ENCODE data around the gene PBX2.
"Not testable (repeated sequence)": the region's sequence is repeated elsewhere in the genome, so short reads cannot be mapped to it uniquely, and the experiment has no call there.

PBX2 gene

DNA sequence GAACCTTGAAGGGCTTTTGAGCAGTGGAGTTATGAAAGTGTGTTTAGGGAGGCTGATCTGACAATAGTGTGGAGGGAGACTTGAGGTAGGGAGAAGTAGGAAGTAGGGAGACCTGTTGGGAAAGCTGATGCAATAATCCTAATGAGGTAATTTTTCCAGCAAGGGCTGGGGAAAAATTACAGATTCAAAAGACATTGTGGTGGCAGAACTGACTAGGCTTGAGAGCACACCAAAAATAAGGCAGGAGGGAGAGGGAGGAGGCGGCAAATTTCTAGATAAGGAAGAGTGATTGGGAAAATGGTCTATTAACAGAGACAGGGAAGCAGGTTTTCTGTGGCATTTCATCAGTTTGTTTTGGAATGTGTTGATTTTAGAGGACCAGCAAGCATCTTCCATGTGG lies 43.7 kb downstream of the PBX2 start:
- Mint-ChIP-seq H3K4me3 (no peak overlapping the region), H3K4me1 (peaks cover 26% of the 10 kb centered on the region), H3K36me3 (ENCODE audit: insufficient read depth) (peaks cover 5% of the 10 kb centered on the region), H3K9me3 (no peaks in the 10 kb centered on the region), H3K27ac (ENCODE audit: low read depth) (no peak overlapping the region), H3K27me3 (peaks cover 64% of the 10 kb centered on the region)
- no peak for ATAC-seq (replicated peaks; ENCODE audit: extremely low read depth, poor library complexity, severe bottlenecking)
- no peak for DNase-seq (ENCODE audit: low spot score in 2 of 2)

DNA sequence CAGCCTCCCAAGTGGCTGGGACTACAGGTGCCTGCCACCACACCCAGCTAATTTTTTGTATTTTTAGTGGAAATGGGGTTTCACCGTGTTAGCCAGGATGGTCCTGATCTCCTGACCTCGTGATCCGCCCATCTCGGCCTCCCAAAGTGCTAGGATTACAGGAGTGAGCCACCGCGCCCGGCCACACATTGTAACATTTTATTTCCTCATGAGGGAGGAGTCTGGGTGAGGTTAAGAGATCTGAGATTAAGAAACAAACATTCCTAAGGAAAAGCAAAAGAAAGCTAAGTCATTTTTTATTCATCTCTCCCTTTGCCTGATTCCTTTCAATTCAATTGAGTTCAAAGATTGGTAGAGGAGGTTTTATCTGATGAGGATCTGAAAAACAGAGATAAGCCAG lies 45.8 kb downstream of the PBX2 start:
- not testable (repeated sequence) for ATAC-seq (replicated peaks; ENCODE audit: extremely low read depth, poor library complexity, severe bottlenecking)

DNA sequence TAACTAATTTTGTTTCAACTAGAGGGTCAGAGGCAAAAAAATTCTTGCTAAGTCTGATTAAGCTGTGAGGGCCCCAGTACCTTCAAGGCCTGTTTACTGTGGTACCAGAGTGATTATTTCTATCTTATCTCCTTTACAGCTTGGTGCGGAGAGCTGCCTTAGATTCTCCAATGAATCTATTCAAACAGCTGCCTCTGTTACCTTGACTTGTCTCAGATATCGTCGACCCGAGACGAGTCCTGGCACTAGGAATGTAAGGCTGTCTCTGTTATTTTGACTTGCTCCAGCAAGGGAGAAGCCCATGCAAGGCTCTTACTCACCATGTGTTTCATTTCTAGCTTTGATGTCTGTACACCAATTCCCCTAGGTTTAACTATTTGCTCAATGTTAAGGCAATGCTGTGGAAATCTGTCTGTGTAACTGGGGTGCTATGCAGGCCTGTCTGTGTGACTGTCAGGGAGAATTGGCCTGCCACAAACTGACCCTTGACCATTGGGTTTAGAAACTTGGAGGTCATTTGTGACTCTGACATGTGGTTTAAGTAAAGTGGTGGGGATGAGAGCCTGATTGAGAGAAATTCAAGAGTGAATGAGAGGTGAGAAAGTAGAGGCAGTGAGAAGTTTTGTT lies 49.5 kb downstream of the PBX2 start:
- DNase-seq (ENCODE audit: low spot score in 2 of 2) (no peak), ATAC-seq (replicated peaks; ENCODE audit: extremely low read depth, poor library complexity, severe bottlenecking) (no peak)
- H3K27me3 Mint-ChIP-seq: peaks cover 9% of the 10 kb centered on the region
- H3K4me1 Mint-ChIP-seq: no peaks in the 10 kb centered on the region
- no peaks in the 10 kb centered on the region for H3K36me3 Mint-ChIP-seq (ENCODE audit: insufficient read depth)
- no peak overlapping the region for H3K4me3 Mint-ChIP-seq
- H3K9me3 Mint-ChIP-seq: no peaks in the 10 kb centered on the region
- H3K27ac Mint-ChIP-seq (ENCODE audit: low read depth): no peak overlapping the region

More for the DNA sequence above, 45.8 kb downstream of the PBX2 start:
- H3K9me3 Mint-ChIP-seq; H3K36me3 Mint-ChIP-seq (ENCODE audit: insufficient read depth); H3K27ac Mint-ChIP-seq (ENCODE audit: low read depth); DNase-seq (ENCODE audit: low spot score in 2 of 2); H3K4me3 Mint-ChIP-seq: not testable (repeated sequence)
- H3K27me3 Mint-ChIP-seq: peaks cover 43% of the 10 kb centered on the region
- H3K4me1 Mint-ChIP-seq: peaks cover 20% of the 10 kb centered on the region

DNA sequence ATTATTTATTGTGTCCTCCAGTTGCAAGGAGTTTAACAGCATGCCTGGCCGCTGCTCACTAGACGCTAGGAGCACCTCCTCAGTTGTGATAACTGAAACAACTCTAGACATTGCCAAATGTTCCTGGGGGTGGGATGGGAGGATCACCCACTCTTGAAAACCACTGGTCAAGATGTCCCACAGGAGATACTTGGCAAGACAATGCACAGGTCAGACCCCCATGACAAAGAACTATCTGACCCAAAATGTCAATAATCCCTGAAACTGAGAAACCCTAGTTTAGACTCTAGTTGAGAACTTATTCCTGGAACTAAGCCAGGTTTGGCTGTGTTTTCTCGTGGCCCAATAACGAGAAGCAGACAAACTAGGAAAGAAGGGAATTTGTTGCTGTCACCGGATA lies 50.4 kb downstream of the PBX2 start:
- H3K27ac Mint-ChIP-seq (ENCODE audit: low read depth): no peak overlapping the region
- ATAC-seq (replicated peaks; ENCODE audit: extremely low read depth, poor library complexity, severe bottlenecking) (no peak), DNase-seq (ENCODE audit: low spot score in 2 of 2) (no peak)
- H3K27me3 Mint-ChIP-seq: peaks cover 9% of the 10 kb centered on the region
- H3K9me3 Mint-ChIP-seq: no peaks in the 10 kb centered on the region
- H3K4me3 Mint-ChIP-seq: no peak overlapping the region
- H3K4me1 Mint-ChIP-seq: no peaks in the 10 kb centered on the region
- no peaks in the 10 kb centered on the region for H3K36me3 Mint-ChIP-seq (ENCODE audit: insufficient read depth)

DNA sequence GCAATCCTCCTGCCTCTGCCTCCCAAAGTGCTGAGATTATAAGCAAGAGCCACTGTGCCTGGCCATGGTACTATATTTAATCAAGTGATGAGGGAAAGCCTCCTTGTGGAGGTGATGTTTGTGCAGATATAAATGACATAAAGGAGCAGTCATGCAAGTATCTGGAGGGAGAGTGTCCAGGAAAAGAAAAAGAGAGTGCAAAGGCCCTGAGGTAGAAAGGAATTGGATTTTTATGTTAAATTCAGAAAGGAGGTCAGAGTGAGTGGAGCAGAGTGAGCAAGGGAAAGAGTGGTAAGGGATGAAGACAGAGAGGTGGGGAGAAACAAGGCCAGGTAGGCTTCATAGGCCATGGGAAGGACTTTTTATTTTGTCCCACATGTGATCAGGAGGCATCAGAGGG lies 52.5 kb downstream of the PBX2 start:
- no peaks in the 10 kb centered on the region for H3K9me3 Mint-ChIP-seq
- peak overlapping the region; percentile 10 for H3K27ac Mint-ChIP-seq (ENCODE audit: low read depth)
- no peak for DNase-seq (ENCODE audit: low spot score in 2 of 2)
- no peak overlapping the region for H3K4me3 Mint-ChIP-seq
- H3K27me3 Mint-ChIP-seq: peaks cover 9% of the 10 kb centered on the region
- H3K36me3 Mint-ChIP-seq (ENCODE audit: insufficient read depth): no peaks in the 10 kb centered on the region
- ATAC-seq (replicated peaks; ENCODE audit: extremely low read depth, poor library complexity, severe bottlenecking): no peak
- H3K4me1 Mint-ChIP-seq: no peaks in the 10 kb centered on the region

Data from central memory CD8-positive, alpha-beta T cell (primary cell).